CD4-positive, alpha-beta T cell treated with Interleukin-6 for 4 hours (primary cell): ENCODE data around the gene TUBA3E.
"Not testable (repeated sequence)": the region's sequence is repeated elsewhere in the genome, so short reads cannot be mapped to it uniquely, and the experiment has no call there.

ENCODE experiments used
- DNase-seq: peaks from one replicate; pipeline ENCODE4 v3.0.0-alpha.2; 2020; ENCODE audit warnings: mixed read lengths

TUBA3E gene

GRCh38 chr2:130160838-130161705, 37.2 kb downstream of the TUBA3E start:
- DNase-seq, result not testable (repeated sequence)

- no peak for DNase-seq
Measured at GRCh38 chr2:130160131-130160530, 38.1 kb downstream of the TUBA3E start.

GRCh38 chr2:130159376-130159775, 38.9 kb downstream of the TUBA3E start:
- not testable (repeated sequence) for DNase-seq

- DNase-seq, result no peak
Measured at GRCh38 chr2:130158631-130159030, 39.6 kb downstream of the TUBA3E start.

GRCh38 chr2:130157825-130158514, 40.3 kb downstream of the TUBA3E start:
- DNase-seq, result not testable (repeated sequence)

- DNase-seq, result not testable (repeated sequence)
Measured at GRCh38 chr2:130157354-130157753, 40.9 kb downstream of the TUBA3E start.

- no peak for DNase-seq
Measured at GRCh38 chr2:130156624-130157004, 41.6 kb downstream of the TUBA3E start.

GRCh38 chr2:130155956-130156623, 42.1 kb downstream of the TUBA3E start:
- peak; percentile 17 for DNase-seq

GRCh38 chr2:130154773-130155765, 43.2 kb downstream of the TUBA3E start:
- DNase-seq, result no peak

- not testable (repeated sequence) for DNase-seq
Measured at GRCh38 chr2:130154423-130154770, 43.8 kb downstream of the TUBA3E start.

GRCh38 chr2:130153721-130154422, 44.4 kb downstream of the TUBA3E start:
- DNase-seq, result not testable (repeated sequence)

- DNase-seq, result no peak
Measured at GRCh38 chr2:130152816-130153595, 45.2 kb downstream of the TUBA3E start.

- DNase-seq, result not testable (repeated sequence)
Measured at GRCh38 chr2:130152136-130152815, 46.0 kb downstream of the TUBA3E start.

GRCh38 chr2:130151145-130151512, 47.1 kb downstream of the TUBA3E start:
- not testable (repeated sequence) for DNase-seq

GRCh38 chr2:130150181-130151144, 47.8 kb downstream of the TUBA3E start:
- no peak for DNase-seq

GRCh38 chr2:130148515-130148914, 49.7 kb downstream of the TUBA3E start:
- not testable (repeated sequence) for DNase-seq

- peak; percentile 68 for DNase-seq
Measured at GRCh38 chr2:130145006-130145414, 53.2 kb downstream of the TUBA3E start, which contains the start of gene CCDC74B. Gene CCDC74B (minus strand): TSS chr2:130145112. CDS start chr2:130144996, 116 bp downstream.

- DNase-seq, result not testable (repeated sequence)
Measured at GRCh38 chr2:130143266-130144039, 54.8 kb downstream of the TUBA3E start.
